GM23338 (cell line): ENCODE measurements around the gene SLC35A2. TPM values are rescaled to one million over a fixed set of nuclear protein-coding genes. Genes with fewer than 3 reads are reported as not detected.

Source experiments
- ATAC-seq: fragments of 200-7000 bp; cut with Tn5 transposase; 3 replicates; pipeline ENCODE4 v1.9.1; 2020
- DNase-seq: peaks from one replicate; pipeline ENCODE4 v3.0.0-alpha.2; 2015; ENCODE audit warnings: low spot score
- H2AFZ ChIP-seq: fragments of 200-600 bp; sonication (generic); 2 replicates; pipeline ENCODE4 v1.8.0; 2016; ENCODE audit warnings: antibody characterized with exemption, mild to moderate bottlenecking, moderate library complexity
- H3F3A ChIP-seq: fragments of 200-600 bp; sonication (generic); replicated peaks from 2 replicates; pipeline ENCODE4 v1.8.0; 2017; ENCODE audit warnings: antibody characterized with exemption, mixed run types, low read depth
- H3K27ac ChIP-seq: fragments of 200-600 bp; sonication (generic); 2 replicates; pipeline ENCODE4 v1.6.1; 2016; ENCODE audit warnings: low read depth
- H3K27me3 ChIP-seq: fragments of 200-600 bp; sonication (generic); 2 replicates; pipeline ENCODE4 v1.8.0; 2016; ENCODE audit warnings: mild to moderate bottlenecking, mixed run types, moderate library complexity; ENCODE audit not compliant: insufficient read depth
- H3K36me3 ChIP-seq: fragments of 200-600 bp; sonication (generic); 2 replicates; pipeline ENCODE4 v1.8.0; 2016; ENCODE audit warnings: mild to moderate bottlenecking; ENCODE audit not compliant: insufficient read depth
- H3K4me1 ChIP-seq: fragments of 200-600 bp; sonication (generic); 2 replicates; pipeline ENCODE4 v1.8.0; 2016; ENCODE audit warnings: mild to moderate bottlenecking, moderate library complexity; ENCODE audit not compliant: insufficient read depth
- H3K4me2 ChIP-seq: fragments of 200-600 bp; sonication (generic); 2 replicates; pipeline ENCODE4 v1.7.1; 2017; ENCODE audit warnings: mixed run types
- H3K4me3 ChIP-seq: fragments of 200-600 bp; sonication (generic); 2 replicates; pipeline ENCODE4 v1.6.1; 2016; ENCODE audit warnings: mixed run types
- H3K79me2 ChIP-seq: fragments of 200-600 bp; sonication (generic); replicated peaks from 2 replicates; pipeline ENCODE4 v1.8.0; 2017; ENCODE audit warnings: mild to moderate bottlenecking; ENCODE audit not compliant: insufficient read depth
- H3K9me2 ChIP-seq: fragments of 200-600 bp; sonication (generic); 2 replicates; pipeline ENCODE4 v1.8.0; 2017; ENCODE audit not compliant: insufficient read depth
- H4K20me1 ChIP-seq: fragments of 200-600 bp; sonication (generic); replicated peaks from 2 replicates; pipeline ENCODE4 v1.8.0; 2017; ENCODE audit warnings: mild to moderate bottlenecking; ENCODE audit not compliant: insufficient read depth
- H3K27ac Mint-ChIP-seq: 2 replicates; pipeline ENCODE4 v1.8.0; 2020; ENCODE audit warnings: inconsistent platforms, mild to moderate bottlenecking, moderate library complexity, mixed read lengths
- H3K27me3 Mint-ChIP-seq: 3 replicates; pipeline ENCODE4 v1.8.0; 2022; ENCODE audit warnings: low read depth, mild to moderate bottlenecking, moderate library complexity, mixed read lengths, inconsistent platforms; ENCODE audit not compliant: insufficient read depth, poor library complexity
- H3K36me3 Mint-ChIP-seq: 3 replicates; pipeline ENCODE4 v1.8.0; 2021; ENCODE audit warnings: low read depth, mild to moderate bottlenecking, inconsistent platforms, moderate library complexity, mixed read lengths
- H3K4me1 Mint-ChIP-seq: 3 replicates; pipeline ENCODE4 v1.8.0; 2020; ENCODE audit warnings: mild to moderate bottlenecking, inconsistent platforms, mixed read lengths
- H3K4me3 Mint-ChIP-seq: 3 replicates; pipeline ENCODE4 v1.8.0; 2021; ENCODE audit warnings: moderate library complexity, mild to moderate bottlenecking, inconsistent platforms, mixed read lengths
- H3K9me3 Mint-ChIP-seq: 3 replicates; pipeline ENCODE4 v1.8.0; 2020; ENCODE audit warnings: moderate library complexity, mild to moderate bottlenecking, inconsistent platforms, mixed read lengths
- CREB1 ChIP-seq: fragments of 250-450 bp; sonication (Bioruptor Pico); IDR thresholded peaks from 2 replicates; pipeline ENCODE4 v1.5.0; 2020; ENCODE audit warnings: low read depth, mild to moderate bottlenecking, moderate library complexity
- CTCF ChIP-seq, 2 experiments: fragments of 200-600 bp in 1 of 2; sonication (generic) in 1 of 2; conservative IDR thresholded peaks; 2 replicates each; pipeline versions ENCODE4 v1.5.1 to v1.6.1; 2016 to 2017; ENCODE audit warnings: antibody characterized with exemption in 2 of 2, low read depth in 2 of 2, mild to moderate bottlenecking in 2 of 2, moderate library complexity in 1 of 2
- ETS1 ChIP-seq: IDR thresholded peaks from 2 replicates; pipeline ENCODE4 v1.6.1; 2016; ENCODE audit warnings: antibody characterized with exemption
- EZH2 ChIP-seq: fragments of 200-600 bp; sonication (generic); IDR thresholded peaks from one replicate; pipeline ENCODE4 v1.8.0; 2017; ENCODE audit warnings: antibody characterized with exemption, mild to moderate bottlenecking, low read depth; ENCODE audit not compliant: unreplicated experiment
- NANOG ChIP-seq: IDR thresholded peaks from 2 replicates; pipeline ENCODE4 v1.6.1; 2016; ENCODE audit warnings: antibody characterized with exemption, borderline replicate concordance
- POLR2AphosphoS5 ChIP-seq: IDR thresholded peaks from 2 replicates; pipeline ENCODE4 v1.6.1; 2016; ENCODE audit warnings: antibody characterized with exemption, low read depth
- REST ChIP-seq: IDR thresholded peaks from one replicate; pipeline ENCODE4 v1.6.1; 2018; ENCODE audit warnings: antibody characterized with exemption; ENCODE audit not compliant: unreplicated experiment
- STAT1 ChIP-seq: IDR thresholded peaks from one replicate; pipeline ENCODE4 v1.6.1; 2016; ENCODE audit warnings: antibody characterized with exemption; ENCODE audit not compliant: unreplicated experiment
- ZNF114 ChIP-seq: fragments of 250-450 bp; sonication (Bioruptor Pico); IDR thresholded peaks from 2 replicates; pipeline ENCODE4 v1.5.0; 2020; ENCODE audit warnings: mild to moderate bottlenecking, moderate library complexity
- ZNF331 ChIP-seq: fragments of 250-450 bp; sonication (Bioruptor Pico); IDR thresholded peaks from 2 replicates; pipeline ENCODE4 v1.5.0; 2020; ENCODE audit warnings: low read depth, mild to moderate bottlenecking, moderate library complexity
- polyA plus RNA-seq: library from polyadenylated mRNA; unstranded; fragments of >200 nt; fragmentation: Nextera tagmentation; extraction: Ambion mirVana; gene quantifications from 2 replicates; pipeline ENCODE4 v1.2.1, GENCODE V29; 2016
- total RNA-seq: library from RNA; depleted of rRNA; stranded (reverse); fragments of >200 nt; shearing (Covaris generic); gene quantifications from 2 replicates; pipeline ENCODE4 v1.2.3, GENCODE V29; 2014

Gene SLC35A2
- total and polyA plus RNA-seq, 2 experiments from 2014 or later = 13.0 to 16.4 TPM

GRCh38 chrX:48892896-48893295 lies 18.6 kb downstream of the SLC35A2 start (continued):
- TF ChIP-seq CTCF (conservative IDR thresholded peaks at IDR 0.05; ENCODE audit: low read depth in 2 of 2) (no peak), ETS1 (no peak), EZH2 (no peak), ZNF331 (no peak), ZNF114 (no peak), POLR2AphosphoS5 (no peak), CREB1 (CRISPR knock-in tag) (no peak), NANOG (no peak)

GRCh38 chrX:48891402-48892288 lies 19.8 kb downstream of the SLC35A2 start:
- Mint-ChIP-seq H3K4me1 (peaks cover 10% of the 10 kb centered on the region), H3K27ac (no peak overlapping the region), H3K9me3 (no peaks in the 10 kb centered on the region), H3K4me3 (peak overlapping the region; percentile 68), H3K36me3 (peaks cover 21% of the 10 kb centered on the region), H3K27me3 (peaks cover 2% of the 10 kb centered on the region)
- H3K36me3 ChIP-seq = no peaks in the 10 kb centered on the region; the same call in 1 of the 2 replicates
- peaks cover 22% of the 10 kb centered on the region for H3K79me2 ChIP-seq
- H2AFZ ChIP-seq = no peak overlapping the region
- no peaks in the 10 kb centered on the region for H4K20me1 ChIP-seq
- H3K27ac ChIP-seq = no peak overlapping the region
- peak overlapping the region; percentile 60 for H3K4me3 ChIP-seq
- peaks cover 3% of the 10 kb centered on the region; the same call in 1 of the 2 replicates for H3K4me1 ChIP-seq
- peak overlapping the region; percentile 76 for H3K4me2 ChIP-seq
- DNase-seq = peak; percentile 89
- H3F3A ChIP-seq = no peaks in the 10 kb centered on the region
- no peaks in the 10 kb centered on the region for H3K27me3 ChIP-seq
- no peak for TF ChIP-seq ETS1
- TF ChIP-seq ZNF331 = no peak
- TF ChIP-seq CTCF (conservative IDR thresholded peaks at IDR 0.05; ENCODE audit: low read depth in 2 of 2) = peak; percentile 35 to 55
- TF ChIP-seq REST = no peak
- TF ChIP-seq STAT1 = no peak
- TF ChIP-seq EZH2 = no peak
- peak; percentile 28; the same call in 1 of the 2 replicates for TF ChIP-seq POLR2AphosphoS5
- ATAC-seq = peak; percentile 86
- no peaks in the 10 kb centered on the region for H3K9me2 ChIP-seq
